ENCODE data around the gene LIMK1.

LIMK1 gene

DNA sequence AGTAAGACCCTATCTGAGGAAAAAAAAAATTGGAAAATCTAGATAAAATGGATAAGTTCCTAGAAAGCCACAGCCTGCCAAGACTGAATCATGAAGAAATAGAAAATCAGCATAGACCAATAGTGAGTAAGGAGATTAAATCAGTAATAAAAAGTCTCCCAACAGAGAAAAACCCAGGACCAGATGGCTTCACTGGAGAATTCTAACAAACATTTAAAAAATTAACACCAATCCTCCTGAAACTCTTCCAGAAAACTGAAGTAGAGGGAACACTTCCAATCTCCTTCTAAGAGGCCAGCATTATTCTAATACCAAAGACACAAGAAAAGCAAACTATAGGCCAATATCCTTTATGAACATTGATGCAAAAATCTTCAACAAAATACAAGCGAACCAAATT is 8.8 kb upstream of the LIMK1 start:
- TF ChIP-seq, protein P1, sequence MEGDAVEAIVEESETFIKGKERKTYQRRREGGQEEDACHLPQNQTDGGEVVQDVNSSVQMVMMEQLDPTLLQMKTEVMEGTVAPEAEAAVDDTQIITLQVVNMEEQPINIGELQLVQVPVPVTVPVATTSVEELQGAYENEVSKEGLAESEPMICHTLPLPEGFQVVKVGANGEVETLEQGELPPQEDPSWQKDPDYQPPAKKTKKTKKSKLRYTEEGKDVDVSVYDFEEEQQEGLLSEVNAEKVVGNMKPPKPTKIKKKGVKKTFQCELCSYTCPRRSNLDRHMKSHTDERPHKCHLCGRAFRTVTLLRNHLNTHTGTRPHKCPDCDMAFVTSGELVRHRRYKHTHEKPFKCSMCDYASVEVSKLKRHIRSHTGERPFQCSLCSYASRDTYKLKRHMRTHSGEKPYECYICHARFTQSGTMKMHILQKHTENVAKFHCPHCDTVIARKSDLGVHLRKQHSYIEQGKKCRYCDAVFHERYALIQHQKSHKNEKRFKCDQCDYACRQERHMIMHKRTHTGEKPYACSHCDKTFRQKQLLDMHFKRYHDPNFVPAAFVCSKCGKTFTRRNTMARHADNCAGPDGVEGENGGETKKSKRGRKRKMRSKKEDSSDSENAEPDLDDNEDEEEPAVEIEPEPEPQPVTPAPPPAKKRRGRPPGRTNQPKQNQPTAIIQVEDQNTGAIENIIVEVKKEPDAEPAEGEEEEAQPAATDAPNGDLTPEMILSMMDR (IDR thresholded peaks at IDR 0.05; ENCODE audit: low read depth, low read length), result no peak
- no peak for TF ChIP-seq POLR2A (IDR thresholded peaks at IDR 0.05; ENCODE audit: extremely low read depth, insufficient read length)
- TF ChIP-seq MYC (IDR thresholded peaks at IDR 0.05; ENCODE audit: low read depth, low read length), result no peak
- TF ChIP-seq MAX (IDR thresholded peaks at IDR 0.05; ENCODE audit: low read depth, low read length), result no peak
- no peak for DNase-seq (ENCODE audit: low read depth)

DNA sequence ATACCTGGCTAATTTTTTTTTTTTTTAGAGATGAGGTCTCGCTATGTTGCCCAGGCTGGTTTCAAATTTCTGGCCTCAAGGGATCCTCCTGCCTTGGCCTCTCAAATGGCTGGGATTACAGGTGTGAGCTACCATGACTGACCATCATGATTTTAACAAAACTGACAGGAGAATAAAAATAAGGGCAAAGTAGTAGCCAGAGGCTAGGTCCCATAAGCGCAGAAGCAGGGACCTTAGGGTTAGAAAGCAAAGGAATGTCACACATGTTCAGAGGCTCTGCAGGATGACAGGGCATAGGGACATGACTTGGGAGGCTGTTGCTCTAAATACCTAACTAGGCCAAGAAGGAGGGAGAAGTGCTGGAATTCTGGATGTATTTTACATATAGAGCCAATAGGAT is 5.1 kb upstream of the LIMK1 start:
- H3K4me3 ChIP-seq (ENCODE audit: low read depth, low read length), result no peak overlapping the region
- no peak for DNase-seq (ENCODE audit: low read depth)
- TF ChIP-seq POLR2A (IDR thresholded peaks at IDR 0.05; ENCODE audit: extremely low read depth, insufficient read length) (no peak), MAX (IDR thresholded peaks at IDR 0.05; ENCODE audit: low read depth, low read length) (no peak), MYC (IDR thresholded peaks at IDR 0.05; ENCODE audit: low read depth, low read length) (no peak)
- TF ChIP-seq, protein P1 (IDR thresholded peaks at IDR 0.05; ENCODE audit: low read depth, low read length), result no peak

More for the DNA sequence above, 8.8 kb upstream of the LIMK1 start:
- no peak overlapping the region for H3K4me3 ChIP-seq (ENCODE audit: low read depth, low read length)

- TF ChIP-seq, protein P1 (IDR thresholded peaks at IDR 0.05; ENCODE audit: low read depth, low read length), result no peak
- no peak for DNase-seq (ENCODE audit: low read depth)
- no peak overlapping the region for H3K4me3 ChIP-seq (ENCODE audit: low read depth, low read length)
Measured at GRCh38 chr7:74082770-74083116, 861 bp upstream of the LIMK1 start.

GRCh38 chr7:74083928-74084721 is 521 bp downstream of the LIMK1 start:
- peak overlapping the region; percentile 72 for H3K4me3 ChIP-seq (ENCODE audit: low read depth, low read length)
- DNase-seq (ENCODE audit: low read depth), result peak; percentile 88
- peak; percentile 14 for TF ChIP-seq POLR2A (IDR thresholded peaks at IDR 0.05; ENCODE audit: extremely low read depth, insufficient read length)
- TF ChIP-seq MYC (IDR thresholded peaks at IDR 0.05; ENCODE audit: low read depth, low read length), result no peak

GRCh38 chr7:74084722-74085578 is 1.3 kb downstream of the LIMK1 start:
- TF ChIP-seq, protein P1 (IDR thresholded peaks at IDR 0.05; ENCODE audit: low read depth, low read length), result no peak
- TF ChIP-seq MAX (IDR thresholded peaks at IDR 0.05; ENCODE audit: low read depth, low read length) (no peak), MYC (IDR thresholded peaks at IDR 0.05; ENCODE audit: low read depth, low read length) (no peak), POLR2A (IDR thresholded peaks at IDR 0.05; ENCODE audit: extremely low read depth, insufficient read length) (no peak)
- H3K4me3 ChIP-seq (ENCODE audit: low read depth, low read length), result peak overlapping the region; percentile 72
- no peak for DNase-seq (ENCODE audit: low read depth)

DNA sequence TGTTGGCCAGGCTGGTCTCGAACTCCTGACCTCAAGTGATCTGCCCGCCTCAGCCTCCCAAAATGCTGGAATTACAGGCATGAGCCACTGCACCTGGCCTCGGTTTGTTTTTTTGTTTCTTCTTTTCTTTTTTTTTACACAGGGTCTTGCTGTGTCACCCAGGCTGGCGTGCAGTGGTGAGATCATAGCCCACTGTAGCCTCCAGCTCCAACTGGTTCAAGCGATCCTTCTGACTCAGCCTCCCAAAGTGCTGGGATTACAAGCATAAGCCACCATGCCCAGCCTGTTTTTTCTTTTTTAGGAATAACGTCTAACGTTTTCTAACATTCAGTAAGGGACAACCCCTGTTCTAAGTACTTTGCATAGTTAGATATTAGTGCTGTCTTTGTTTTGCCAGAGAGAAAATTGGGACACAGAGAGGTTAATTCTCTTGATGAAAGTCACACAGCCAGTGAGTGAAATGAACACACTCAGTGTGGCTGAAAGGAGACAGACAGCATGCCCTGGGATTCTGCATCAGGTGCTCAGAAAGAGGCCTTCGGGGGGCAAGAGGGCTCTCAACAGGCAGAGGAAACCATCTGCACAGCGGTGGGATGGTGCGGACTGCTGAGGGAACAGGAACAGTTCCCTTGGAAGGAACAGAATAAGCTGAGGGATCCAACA is 4.3 kb downstream of the LIMK1 start:
- no peak for TF ChIP-seq MYC (IDR thresholded peaks at IDR 0.05; ENCODE audit: low read depth, low read length)
- no peak for TF ChIP-seq MAX (IDR thresholded peaks at IDR 0.05; ENCODE audit: low read depth, low read length)
- TF ChIP-seq, protein P1 (IDR thresholded peaks at IDR 0.05; ENCODE audit: low read depth, low read length), result no peak
- no peak for TF ChIP-seq POLR2A (IDR thresholded peaks at IDR 0.05; ENCODE audit: extremely low read depth, insufficient read length)
- DNase-seq (ENCODE audit: low read depth), result no peak
- no peak overlapping the region for H3K4me3 ChIP-seq (ENCODE audit: low read depth, low read length)

Data from NB4 (cell line).